SK-N-SH (cell line): ENCODE measurements around the gene PDCL2.

ENCODE experiments used
- CTCF ChIP-seq: fragments of 200-600 bp; sonication (generic); IDR thresholded peaks from 2 replicates; pipeline ENCODE4 v1.6.1; 2017; ENCODE audit warnings: antibody characterized with exemption, mild to moderate bottlenecking, moderate library complexity
- EZH2phosphoT487 ChIP-seq: fragments of 200-600 bp; sonication (generic); IDR thresholded peaks from 2 replicates; pipeline ENCODE4 v1.6.1; 2017; ENCODE audit warnings: low read depth, mixed run types, mild to moderate bottlenecking, antibody characterized with exemption, moderate library complexity, borderline replicate concordance
- GABPA ChIP-seq: IDR thresholded peaks from 2 replicates; pipeline ENCODE4 v1.4.0; 2012; ENCODE audit warnings: low read depth, mild to moderate bottlenecking
- NRF1 ChIP-seq: IDR thresholded peaks from 2 replicates; pipeline ENCODE4 v1.6.1; 2012; ENCODE audit warnings: low read depth, mild to moderate bottlenecking, low read length
- SIN3A ChIP-seq: IDR thresholded peaks from 2 replicates; pipeline ENCODE4 v1.6.1; 2012; ENCODE audit warnings: low read depth, mild to moderate bottlenecking, low read length, moderate library complexity, borderline replicate concordance
- SMC3 ChIP-seq: IDR thresholded peaks from 2 replicates; pipeline ENCODE4 v1.6.1; 2012; ENCODE audit warnings: low read depth, low read length, improper control_type of control experiment
- TF ChIP-seq, protein P1 (sequence below): fragments of 150-350 bp; IDR thresholded peaks from 2 replicates; pipeline ENCODE4 v1.6.1; 2017; ENCODE audit warnings: antibody characterized with exemption, low read length, low read depth, borderline replicate concordance

DNA sequence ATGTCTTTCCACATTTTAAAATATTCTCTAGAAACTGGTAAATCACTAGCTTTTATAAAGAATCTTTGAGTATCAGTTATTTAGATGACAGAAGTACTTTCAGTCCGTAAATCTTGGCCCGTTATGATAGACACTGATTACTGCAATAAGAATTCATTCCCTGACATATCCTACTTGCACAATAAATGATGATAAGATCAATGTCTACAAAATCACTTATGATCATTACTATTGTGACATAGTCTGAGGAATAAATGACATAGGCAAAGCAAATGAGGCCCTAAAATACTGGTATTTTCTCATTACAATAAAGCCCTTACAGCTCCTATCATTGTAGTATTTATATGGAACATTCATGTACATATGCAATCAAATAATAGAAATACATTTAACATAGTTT lies 6.6 kb upstream of the PDCL2 start:
- TF ChIP-seq SIN3A (no peak), CTCF (no peak), EZH2phosphoT487 (no peak), GABPA (no peak), SMC3 (no peak), NRF1 (no peak)
- TF ChIP-seq, protein P1, sequence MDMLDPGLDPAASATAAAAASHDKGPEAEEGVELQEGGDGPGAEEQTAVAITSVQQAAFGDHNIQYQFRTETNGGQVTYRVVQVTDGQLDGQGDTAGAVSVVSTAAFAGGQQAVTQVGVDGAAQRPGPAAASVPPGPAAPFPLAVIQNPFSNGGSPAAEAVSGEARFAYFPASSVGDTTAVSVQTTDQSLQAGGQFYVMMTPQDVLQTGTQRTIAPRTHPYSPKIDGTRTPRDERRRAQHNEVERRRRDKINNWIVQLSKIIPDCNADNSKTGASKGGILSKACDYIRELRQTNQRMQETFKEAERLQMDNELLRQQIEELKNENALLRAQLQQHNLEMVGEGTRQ = no peak
